Measurements from ENCODE around the gene UBE4B. TPM values are rescaled to one million over a fixed set of nuclear protein-coding genes. Genes with fewer than 3 reads are reported as not detected.

The UBE4B gene
- total RNA-seq, 5 donors from 2014 or later (not counting 1 experiment from before 2014, with no cell fraction given): 37.5 to 43.1 (median 41.9) TPM

DNA sequence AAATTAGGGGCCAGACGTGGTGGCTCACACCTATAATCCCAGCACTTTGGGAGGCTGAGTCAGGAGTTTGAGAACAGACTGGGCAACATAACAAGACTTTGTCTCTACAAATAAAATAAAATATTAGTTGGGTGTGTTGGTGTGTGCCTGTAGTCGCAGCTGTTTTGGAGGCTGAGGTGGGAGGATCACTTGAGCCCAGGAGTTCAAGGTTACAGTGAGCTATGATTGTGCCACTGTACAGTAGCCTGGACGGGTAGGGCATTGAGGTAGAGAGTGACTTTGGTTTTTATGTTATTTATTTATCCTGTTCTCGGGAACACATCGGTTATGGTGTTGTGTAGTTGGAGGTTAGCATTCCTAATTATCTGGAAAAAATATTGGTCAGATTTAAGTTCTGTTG lies 197.1 kb downstream of the UBE4B start:
- no peaks in the 10 kb centered on the region for H3K36me3 ChIP-seq (ENCODE audit: control insufficient read depth in 2 of 2, extremely low read depth in 1 of 2, insufficient read depth in 1 of 2, low read length in 1 of 2)
- H3K27me3 Mint-ChIP-seq: no peaks in the 10 kb centered on the region
- H3K4me1 ChIP-seq (ENCODE audit: control insufficient read depth in 1 of 2, extremely low read depth in 1 of 2, insufficient read depth in 2 of 2, low read length in 2 of 2): no peaks in the 10 kb centered on the region
- POLR2A ChIA-PET: no interaction called here
- DNase-seq (no peak), ATAC-seq (replicated peaks in 1 of 4) (no peak)
- H3K4me1 Mint-ChIP-seq: peaks cover 0 to 8% (median 2%) of the 10 kb centered on the region in 3 donors
- H3K27ac Mint-ChIP-seq: no peak overlapping the region
- no peaks in the 10 kb centered on the region for H3K9me3 Mint-ChIP-seq
- WGBS (ENCODE audit: insufficient coverage): 80% methylated on average over 1 of the region's 5 CpGs
- no peaks in the 10 kb centered on the region for H3K27me3 ChIP-seq (replicated peaks in 1 of 2; ENCODE audit: control insufficient read depth in 2 of 2, extremely low read depth in 1 of 2, insufficient read depth in 2 of 2, low read length in 1 of 2)
- H3K36me3 Mint-ChIP-seq: peaks cover 3% of the 10 kb centered on the region
- no peak overlapping the region for H3K27ac ChIP-seq (ENCODE audit: low read length)
- no peak overlapping the region for H3K4me3 Mint-ChIP-seq
- no peaks in the 10 kb centered on the region for H3K9me3 ChIP-seq
- no peak overlapping the region for H3K4me3 ChIP-seq (ENCODE audit: control insufficient read depth in 1 of 2, extremely low read depth in 1 of 2, low read length in 1 of 2)
- CTCF ChIA-PET: no interaction called here

Other genes with a start within 250 kb of the UBE4B start
- 100 to 1,000 TPM in 2 of 5 donors, 10 to 100 TPM in 3; 84.6 to 105 (median 91.2) TPM for gene CLSTN1, start 209.0 kb upstream of the UBE4B start, total RNA-seq
- gene CTNNBIP1, start 122.7 kb upstream of the UBE4B start, total RNA-seq: 10 to 100 TPM in 1 of 5 donors, 1 to 10 TPM in 4; 9.1 to 11.1 (median 9.6) TPM
- gene LZIC, start 89.6 kb upstream of the UBE4B start, total RNA-seq: 10 to 100 TPM; 19.6 to 28.6 (median 22.0) TPM
- 1 to 10 TPM; 2.9 to 8.0 (median 7.1) TPM for gene NMNAT1, start 89.5 kb upstream of the UBE4B start, total RNA-seq
- under 1 TPM in 1 of 5 donors, not detected in 4; 0.63 TPM for gene RBP7, start 35.7 kb upstream of the UBE4B start, total RNA-seq
- 10 to 100 TPM; 10.3 to 15.3 (median 13.8) TPM for gene KIF1B, start 177.6 kb downstream of the UBE4B start, total RNA-seq